Smooth muscle cell (in vitro differentiated cells): Measurements from ENCODE around the gene TAF6. TPM values are rescaled to one million over a fixed set of nuclear protein-coding genes. Genes with fewer than 3 reads are reported as not detected.

Experiments
- DNase-seq: peaks from one replicate; lab custom pipeline; 2025; ENCODE audit not compliant: unreplicated experiment; lab: John Stamatoyannopoulos, UW
- H2AFZ ChIP-seq: fragments of 200-600 bp; sonication (generic); 2 replicates; pipeline ENCODE4 v1.6.0; 2016; ENCODE audit warnings: antibody characterized with exemption, low read depth, mild to moderate bottlenecking
- H3F3A ChIP-seq: fragments of 200-600 bp; sonication (generic); 2 replicates; pipeline ENCODE4 v1.6.0; 2017; ENCODE audit warnings: antibody characterized with exemption, low read depth
- H3K27ac ChIP-seq: fragments of 200-600 bp; sonication (generic); 2 replicates; pipeline ENCODE4 v1.5.1; 2016; ENCODE audit warnings: low read depth, mild to moderate bottlenecking
- H3K27me3 ChIP-seq: fragments of 200-600 bp; sonication (generic); 2 replicates; pipeline ENCODE4 v1.6.1; 2016; ENCODE audit warnings: low read depth, mild to moderate bottlenecking
- H3K36me3 ChIP-seq: fragments of 200-600 bp; sonication (generic); 2 replicates; pipeline ENCODE4 v1.5.1; 2016; ENCODE audit warnings: low read depth
- H3K4me1 ChIP-seq: fragments of 200-600 bp; sonication (generic); 2 replicates; pipeline ENCODE4 v1.5.1; 2016; ENCODE audit warnings: low read depth
- H3K4me2 ChIP-seq: fragments of 200-600 bp; sonication (generic); 2 replicates; pipeline ENCODE4 v1.6.0; 2016; ENCODE audit warnings: mild to moderate bottlenecking
- H3K4me3 ChIP-seq: fragments of 200-600 bp; sonication (generic); 2 replicates; pipeline ENCODE4 v1.5.1; 2016; ENCODE audit warnings: mild to moderate bottlenecking
- H3K79me2 ChIP-seq: fragments of 200-600 bp; sonication (generic); 2 replicates; pipeline ENCODE4 v1.6.0; 2016; ENCODE audit warnings: low read depth, mild to moderate bottlenecking
- H3K9ac ChIP-seq: fragments of 200-600 bp; sonication (generic); 2 replicates; pipeline ENCODE4 v1.6.0; 2016; ENCODE audit warnings: low read depth
- H3K9me3 ChIP-seq: fragments of 200-600 bp; sonication (generic); replicated peaks from 2 replicates; pipeline ENCODE4 v1.5.1; 2016; ENCODE audit warnings: low read depth
- H4K20me1 ChIP-seq: fragments of 200-600 bp; sonication (generic); 2 replicates; pipeline ENCODE4 v1.6.0; 2016; ENCODE audit warnings: low read depth
- CTCF ChIP-seq: fragments of 200-600 bp; sonication (generic); IDR thresholded peaks from 2 replicates; pipeline ENCODE4 v1.5.1; 2017; ENCODE audit warnings: borderline replicate concordance, mild to moderate bottlenecking, antibody characterized with exemption; ENCODE audit not compliant: insufficient read depth, poor library complexity, severe bottlenecking
- WGBS: methylation state at CpG from one replicate; pipeline ENCODE4 v1.1.7; 2016; ENCODE audit warnings: low lambda C conversion rate; 5-methylcytosine and 5-hydroxymethylcytosine counted together
- polyA plus RNA-seq: library from polyadenylated mRNA; unstranded; fragments of >200 nt; fragmentation: Nextera tagmentation; extraction: Ambion mirVana; gene quantifications from 2 replicates; pipeline ENCODE4 v1.2.1, GENCODE V29; 2016
- total RNA-seq: library from RNA; depleted of rRNA; stranded (reverse); fragments of >200 nt; gene quantifications from 2 replicates; pipeline ENCODE4 v1.2.3, GENCODE V29; 2014

The TAF6 gene
- total and polyA plus RNA-seq, 2 experiments from 2014 or later = 26.6 to 78.0 TPM

GRCh38 chr7:100122067-100122466 is 2.9 kb upstream of the TAF6 start:
- peaks cover 15% of the 10 kb centered on the region for H3K4me1 ChIP-seq
- no peak overlapping the region for H2AFZ ChIP-seq
- no peak overlapping the region for H3K4me3 ChIP-seq
- WGBS = 78% methylated on average over 13 of the region's 13 CpGs
- no peaks in the 10 kb centered on the region for H3K36me3 ChIP-seq
- H3K27ac ChIP-seq = no peak overlapping the region
- H3K27me3 ChIP-seq = no peaks in the 10 kb centered on the region
- no peak for DNase-seq
- no peak overlapping the region for H3K9ac ChIP-seq
- H3K79me2 ChIP-seq = peaks cover 18% of the 10 kb centered on the region
- no peak overlapping the region for H3K4me2 ChIP-seq
- no peaks in the 10 kb centered on the region for H3K9me3 ChIP-seq
- no peaks in the 10 kb centered on the region for H4K20me1 ChIP-seq
- H3F3A ChIP-seq = peaks cover 9% of the 10 kb centered on the region
- no peak for TF ChIP-seq CTCF

GRCh38 chr7:100120733-100121036 is 1.5 kb upstream of the TAF6 start:
- H3K27me3 ChIP-seq = no peaks in the 10 kb centered on the region
- H4K20me1 ChIP-seq = no peaks in the 10 kb centered on the region
- 73% methylated on average over 1 of the region's 1 CpG for WGBS
- peaks cover 10% of the 10 kb centered on the region for H3K4me1 ChIP-seq
- DNase-seq = no peak
- no peak for TF ChIP-seq CTCF
- H3K36me3 ChIP-seq = no peaks in the 10 kb centered on the region
- peak overlapping the region; percentile 96 for H3K4me3 ChIP-seq
- H3K9ac ChIP-seq = no peak overlapping the region
- H3K4me2 ChIP-seq = peak overlapping the region; percentile 96
- H2AFZ ChIP-seq = no peak overlapping the region
- H3K9me3 ChIP-seq = no peaks in the 10 kb centered on the region
- peak overlapping the region; percentile 92 for H3K27ac ChIP-seq
- H3F3A ChIP-seq = peaks cover 3% of the 10 kb centered on the region
- H3K79me2 ChIP-seq = peaks cover 18% of the 10 kb centered on the region

GRCh38 chr7:100119970-100120732 is 993 bp upstream of the TAF6 start:
- Histone ChIP-seq H3K27me3 (no peaks in the 10 kb centered on the region), H3F3A (peaks cover 3% of the 10 kb centered on the region), H3K36me3 (no peaks in the 10 kb centered on the region), H3K9me3 (no peaks in the 10 kb centered on the region), H2AFZ (peak overlapping the region; percentile 93), H3K4me2 (peak overlapping the region; percentile 96), H3K27ac (peak overlapping the region; percentile 92), H3K79me2 (peaks cover 18% of the 10 kb centered on the region), H3K4me3 (peak overlapping the region; percentile 96), H3K9ac (peak overlapping the region; percentile 94), H3K4me1 (peaks cover 10% of the 10 kb centered on the region), H4K20me1 (no peaks in the 10 kb centered on the region)
- TF ChIP-seq CTCF = no peak
- DNase-seq = peak; percentile 53
- 16% methylated on average over 19 of the region's 19 CpGs for WGBS

- Histone ChIP-seq H4K20me1 (no peaks in the 10 kb centered on the region), H3K27me3 (no peaks in the 10 kb centered on the region), H2AFZ (peak overlapping the region; percentile 93), H3K9me3 (no peaks in the 10 kb centered on the region), H3K9ac (peak overlapping the region; percentile 94), H3K27ac (peak overlapping the region; percentile 92), H3K4me3 (peak overlapping the region; percentile 96), H3K4me1 (peaks cover 10% of the 10 kb centered on the region), H3K79me2 (peaks cover 18% of the 10 kb centered on the region), H3K36me3 (no peaks in the 10 kb centered on the region), H3F3A (peaks cover 3% of the 10 kb centered on the region), H3K4me2 (peak overlapping the region; percentile 96)
- no peak for DNase-seq
- 21% methylated on average over 18 of the region's 18 CpGs for WGBS
- TF ChIP-seq CTCF = no peak
Observed at GRCh38 chr7:100118388-100119071, 628 bp downstream of the TAF6 start.
